ENCODE results near the gene FCRLB.
"Not testable (repeated sequence)": the region's sequence is repeated elsewhere in the genome, so short reads cannot be mapped to it uniquely, and the experiment has no call there.

Gene FCRLB

GRCh38 chr1:161723459-161724141 is 2.3 kb downstream of the FCRLB start:
- Histone ChIP-seq H3K36me3 (replicated peaks) (no peaks in the 10 kb centered on the region), H3K27me3 (replicated peaks) (no peaks in the 10 kb centered on the region), H3K27ac (no peak overlapping the region), H3K4me3 (ENCODE audit: low read depth, low read length) (no peak overlapping the region)
- in situ Hi-C loops (cut with HindIII; ENCODE audit: low pct_ligation_motif_present, low sequenced_read_pairs), result no loop called here
- TF ChIP-seq CTCF (IDR thresholded peaks at IDR 0.05; ENCODE audit: low read depth, low read length, missing control alignments), result no peak
- no peak for DNase-seq

- in situ Hi-C loops (cut with HindIII; ENCODE audit: low pct_ligation_motif_present, low sequenced_read_pairs); H3K27me3 ChIP-seq (replicated peaks); H3K27ac ChIP-seq: not testable (repeated sequence)
Observed at GRCh38 chr1:161725258-161725907, 4.0 kb downstream of the FCRLB start.

GRCh38 chr1:161725908-161726472 is 4.6 kb downstream of the FCRLB start:
- TF ChIP-seq CTCF (IDR thresholded peaks at IDR 0.05; ENCODE audit: low read depth, low read length, missing control alignments), result peak; percentile 53
- Histone ChIP-seq H3K27me3 (replicated peaks) (no peaks in the 10 kb centered on the region), H3K36me3 (replicated peaks) (no peaks in the 10 kb centered on the region), H3K4me3 (ENCODE audit: low read depth, low read length) (peak overlapping the region; percentile 70), H3K27ac (peak overlapping the region; percentile 64)
- DNase-seq, result peak; percentile 34
- in situ Hi-C loops (cut with HindIII; ENCODE audit: low pct_ligation_motif_present, low sequenced_read_pairs), result no loop called here

More at GRCh38 chr1:161725258-161725907, 4.0 kb downstream of the FCRLB start:
- H3K4me3 ChIP-seq (ENCODE audit: low read depth, low read length), result peak overlapping the region; percentile 70
- H3K36me3 ChIP-seq (replicated peaks); DNase-seq: not testable (repeated sequence)

- TF ChIP-seq CTCF (IDR thresholded peaks at IDR 0.05; ENCODE audit: low read depth, low read length, missing control alignments), result peak; percentile 2
- in situ Hi-C loops (cut with HindIII; ENCODE audit: low pct_ligation_motif_present, low sequenced_read_pairs), result no loop called here
Observed at GRCh38 chr1:161726473-161727255, 5.3 kb downstream of the FCRLB start.

GRCh38 chr1:161727256-161727924 is 6.0 kb downstream of the FCRLB start:
- peak overlapping the region; percentile 94 for H3K27ac ChIP-seq
- no peaks in the 10 kb centered on the region for H3K27me3 ChIP-seq (replicated peaks)
- peak overlapping the region; percentile 70 for H3K4me3 ChIP-seq (ENCODE audit: low read depth, low read length)
- no peak for TF ChIP-seq CTCF (IDR thresholded peaks at IDR 0.05; ENCODE audit: low read depth, low read length, missing control alignments)
- peak; percentile 79 for DNase-seq
- in situ Hi-C loops (cut with HindIII; ENCODE audit: low pct_ligation_motif_present, low sequenced_read_pairs), result no loop called here
- no peaks in the 10 kb centered on the region for H3K36me3 ChIP-seq (replicated peaks)

More at GRCh38 chr1:161726473-161727255, 5.3 kb downstream of the FCRLB start:
- no peaks in the 10 kb centered on the region for H3K36me3 ChIP-seq (replicated peaks)
- peak; percentile 77 for DNase-seq
- peak overlapping the region; percentile 94 for H3K27ac ChIP-seq
- H3K27me3 ChIP-seq (replicated peaks), result no peaks in the 10 kb centered on the region
- peak overlapping the region; percentile 70 for H3K4me3 ChIP-seq (ENCODE audit: low read depth, low read length)
